DMS153 treated with DMSO at 0.1 percent for 48 hours (cell line): ENCODE data around the gene GPR42.

Source experiments
- DNase-seq: peaks from one replicate; lab custom pipeline; 2025; ENCODE audit not compliant: unreplicated experiment; lab: John Stamatoyannopoulos, UW

Gene GPR42, protein sequence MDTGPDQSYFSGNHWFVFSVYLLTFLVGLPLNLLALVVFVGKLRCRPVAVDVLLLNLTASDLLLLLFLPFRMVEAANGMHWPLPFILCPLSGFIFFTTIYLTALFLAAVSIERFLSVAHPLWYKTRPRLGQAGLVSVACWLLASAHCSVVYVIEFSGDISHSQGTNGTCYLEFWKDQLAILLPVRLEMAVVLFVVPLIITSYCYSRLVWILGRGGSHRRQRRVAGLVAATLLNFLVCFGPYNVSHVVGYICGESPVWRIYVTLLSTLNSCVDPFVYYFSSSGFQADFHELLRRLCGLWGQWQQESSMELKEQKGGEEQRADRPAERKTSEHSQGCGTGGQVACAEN

DNA sequence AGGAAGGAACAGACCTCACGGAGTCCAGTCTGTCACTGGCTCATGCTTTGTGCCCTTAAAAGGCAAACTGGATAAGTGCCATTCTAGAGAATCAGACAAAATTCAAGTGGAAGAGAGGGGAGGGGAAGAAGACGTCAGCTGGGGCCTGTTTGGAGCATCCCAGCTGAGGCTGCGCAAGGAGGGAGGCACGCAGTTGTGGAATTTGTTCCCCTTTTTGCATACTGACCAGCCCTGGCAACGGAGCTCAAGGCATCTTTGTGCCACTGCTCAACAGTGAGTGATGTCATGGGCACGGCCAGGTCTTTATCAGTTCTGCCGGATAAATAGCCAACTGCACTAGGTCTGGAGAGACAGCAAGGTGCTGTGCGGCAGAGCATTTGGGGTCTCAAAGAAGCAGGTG lies at the start of gene GPR42:
Gene GPR42, plus strand, starts transcription at position 347 of the 400 bp plus-strand sequence. CDS start 292 bp downstream, outside the sequence.
- DNase-seq = no peak

DNA sequence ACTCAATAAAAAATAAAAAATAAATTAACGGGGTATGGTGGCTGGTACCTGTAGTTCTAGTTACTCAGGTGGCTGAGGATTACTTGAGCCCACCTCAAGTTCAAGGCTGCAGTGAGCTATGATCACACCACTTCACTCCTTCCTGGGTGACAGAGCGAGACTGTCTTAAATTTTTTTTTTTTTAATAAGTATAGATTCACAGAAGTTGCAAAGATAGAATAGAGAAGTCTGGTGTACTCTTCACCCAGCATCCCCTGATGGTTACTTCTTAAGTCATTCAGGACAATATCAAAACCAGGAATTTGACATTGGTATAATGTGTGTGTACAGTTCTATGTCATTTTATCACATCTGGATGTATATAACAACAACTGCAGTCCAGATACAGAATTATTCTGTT lies 49.6 kb upstream of the GPR42 start:
- DNase-seq = no peak

DNA sequence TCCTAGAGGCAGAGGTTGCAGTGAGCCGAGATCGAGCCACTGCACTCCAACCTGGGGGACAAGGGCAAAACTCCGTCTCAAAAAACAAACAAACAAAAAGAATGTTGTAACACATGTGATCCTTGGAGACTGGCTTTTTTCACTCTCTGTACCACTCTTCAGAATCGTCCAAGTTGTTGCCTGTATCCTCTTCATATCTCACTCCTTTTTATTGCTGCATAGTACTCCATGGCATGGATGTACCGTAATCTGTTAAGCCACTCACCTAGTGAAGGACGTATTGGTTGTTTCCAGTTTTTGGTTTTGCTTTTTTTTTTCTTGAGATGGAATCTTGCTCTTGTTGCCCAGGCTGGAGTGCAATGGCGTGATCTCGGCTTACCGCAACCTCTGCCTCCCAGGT lies 48.9 kb upstream of the GPR42 start:
- no peak for DNase-seq

DNA sequence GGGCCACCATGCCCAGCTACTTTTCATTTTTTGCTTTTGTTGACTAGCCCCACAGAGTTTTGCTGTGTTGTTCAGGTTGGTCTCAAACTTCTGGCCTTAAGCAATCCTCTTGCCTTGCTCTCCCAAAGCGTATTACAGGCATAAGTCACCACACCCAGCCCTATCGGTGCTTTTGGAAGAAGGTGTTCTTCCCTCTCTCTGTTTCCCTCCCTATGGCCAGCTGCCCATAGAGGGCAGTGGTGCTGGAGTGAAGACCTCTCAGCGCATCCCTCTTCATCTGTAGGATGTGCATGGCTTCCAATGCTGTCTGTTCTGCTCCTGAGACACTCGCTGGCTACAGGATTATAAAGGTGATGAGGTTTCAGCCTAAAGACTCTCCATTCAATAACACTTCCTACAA lies 43.2 kb upstream of the GPR42 start:
- no peak for DNase-seq

DNA sequence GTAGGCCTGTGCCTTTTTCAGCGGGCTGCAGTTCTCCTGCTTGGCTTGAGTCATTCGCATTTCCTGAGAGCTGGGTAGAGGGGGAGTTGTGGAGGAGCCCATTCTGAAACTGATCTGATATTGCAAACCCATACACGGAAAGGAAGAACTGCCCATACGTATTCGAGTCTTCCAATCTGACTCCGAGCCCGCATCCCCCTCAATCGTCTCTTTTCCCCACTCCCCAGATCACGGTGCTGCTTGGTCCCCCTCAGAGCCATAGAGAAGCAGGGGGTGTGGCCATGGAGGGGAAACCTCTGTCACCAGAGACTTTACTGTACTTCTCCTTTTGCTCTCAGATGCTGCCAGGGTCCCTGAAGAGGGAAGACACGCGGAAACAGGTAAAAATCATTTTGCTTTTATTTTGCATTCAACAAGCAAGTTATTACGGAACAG lies 42.0 kb upstream of the GPR42 start, which contains the start of gene CD22:
Gene CD22, plus strand, starts transcription at position 337 of the 435 bp plus-strand sequence. CDS start 2,854 bp downstream, outside the sequence.
- DNase-seq = no peak

DNA sequence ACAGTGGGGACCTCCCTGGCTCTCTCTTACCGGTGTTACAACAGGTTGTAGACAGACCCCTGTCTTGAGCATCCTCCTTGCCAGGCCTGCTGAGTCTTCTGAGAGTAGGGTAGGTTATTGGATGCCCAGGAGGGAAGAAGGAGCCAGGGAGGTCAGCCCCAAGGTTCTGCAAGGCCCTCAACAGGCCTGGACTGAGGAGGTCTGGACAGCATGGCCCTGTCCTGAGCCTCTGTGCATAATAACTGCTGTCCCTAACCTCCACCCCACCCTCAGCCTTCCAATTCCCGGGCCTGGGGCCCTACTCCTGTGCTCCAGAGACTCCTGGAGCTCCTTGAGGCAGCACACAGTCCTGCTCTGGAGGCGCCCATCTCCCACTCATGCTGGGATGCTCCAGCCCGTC lies 41.5 kb upstream of the GPR42 start:
- no peak for DNase-seq

DNA sequence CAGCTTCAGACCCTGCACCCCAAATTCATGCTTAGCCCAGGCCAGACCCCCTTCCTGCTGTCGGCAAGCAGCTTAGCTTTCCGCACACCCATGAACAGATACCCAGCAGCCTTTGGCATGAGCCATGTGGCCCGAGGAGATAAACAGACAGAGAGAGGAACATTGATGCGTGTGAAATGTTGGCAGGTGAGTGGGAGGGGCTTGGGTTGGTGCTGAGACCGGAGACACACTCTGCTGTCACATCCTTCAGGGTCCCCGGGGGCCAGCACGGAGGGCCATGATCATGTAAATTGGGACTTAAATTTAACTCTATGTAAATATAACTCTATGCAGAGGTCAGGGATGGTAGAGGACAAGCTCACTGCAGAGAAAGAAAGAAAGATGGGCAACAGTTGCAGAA lies 40.4 kb upstream of the GPR42 start:
- no peak for DNase-seq

DNA sequence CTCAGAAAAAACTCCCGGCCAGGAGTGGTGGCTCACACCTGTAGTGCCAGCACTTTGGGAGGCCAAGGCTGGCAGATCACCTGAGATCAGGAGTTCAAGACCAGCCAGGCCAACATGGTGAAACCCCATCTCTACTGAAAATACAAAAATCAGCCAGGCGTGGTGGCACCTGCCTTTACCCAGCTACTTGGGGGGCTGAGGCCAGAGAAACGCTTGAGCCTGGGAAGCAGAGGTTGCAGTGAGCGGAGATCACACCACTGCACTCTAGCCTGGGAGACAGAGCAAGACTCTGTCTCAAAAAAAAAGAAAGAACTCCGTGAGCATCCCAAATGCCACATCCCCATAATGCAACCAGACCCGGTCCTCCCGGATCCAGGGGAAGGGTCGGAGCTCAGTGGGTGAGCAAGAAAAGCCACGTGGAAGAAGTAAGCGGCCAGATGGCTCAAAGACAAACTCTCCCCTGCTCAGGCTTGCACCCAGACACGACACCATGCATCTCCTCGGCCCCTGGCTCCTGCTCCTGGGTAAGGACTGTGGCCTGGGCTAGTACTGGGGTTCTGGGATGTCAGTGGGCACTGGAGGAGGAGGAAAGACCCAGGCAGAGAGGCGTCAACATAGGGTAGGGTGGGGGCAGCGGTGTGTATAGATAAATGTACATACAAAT lies 39.2 kb upstream of the GPR42 start:
- no peak for DNase-seq

DNA sequence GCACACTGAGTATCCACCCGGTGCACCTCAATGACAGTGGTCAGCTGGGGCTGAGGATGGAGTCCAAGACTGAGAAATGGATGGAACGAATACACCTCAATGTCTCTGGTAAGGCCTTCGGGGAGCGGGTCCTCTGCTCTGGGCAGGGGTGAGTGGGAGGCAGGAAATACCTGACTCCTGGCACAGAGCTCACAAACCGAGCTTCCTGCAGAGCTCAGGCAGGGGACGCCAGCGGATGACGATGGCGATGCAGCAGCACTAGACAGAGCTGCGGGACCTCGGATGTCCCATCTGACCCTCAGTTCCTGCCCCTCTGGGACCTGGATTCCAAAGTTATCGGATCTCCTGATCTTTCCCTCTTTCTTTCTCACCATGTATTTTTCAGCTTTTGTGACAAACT lies 38.1 kb upstream of the GPR42 start:
- DNase-seq = no peak

DNA sequence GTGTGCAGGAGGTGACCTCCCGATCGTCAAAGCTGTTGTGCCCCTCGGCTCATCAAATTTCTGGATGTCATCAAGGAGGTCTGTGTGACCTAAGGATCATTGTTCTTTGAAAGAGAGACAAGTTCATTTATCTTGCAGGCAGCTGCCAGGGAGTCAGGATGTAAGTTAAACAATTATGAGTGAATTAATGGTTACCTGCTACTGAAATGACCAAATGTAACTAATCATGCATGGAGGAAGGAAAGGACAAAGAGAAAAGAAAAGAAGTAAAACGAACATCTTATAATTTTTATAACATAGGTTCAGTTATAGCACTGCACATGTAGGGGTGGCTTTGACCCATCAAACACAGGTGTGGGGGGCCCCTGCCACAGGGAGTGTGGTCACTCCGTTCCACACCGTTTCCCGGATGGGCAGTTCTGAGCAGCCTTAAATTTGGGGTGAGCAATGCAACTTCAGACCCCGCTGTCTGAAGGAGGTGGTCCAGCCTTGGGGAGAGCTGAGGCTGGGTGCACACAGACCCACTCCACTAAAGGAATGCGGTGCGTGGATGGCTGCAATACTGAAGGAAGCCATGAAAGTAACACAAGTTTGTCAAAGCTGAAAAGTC lies 36.6 kb upstream of the GPR42 start:
- DNase-seq = no peak

DNA sequence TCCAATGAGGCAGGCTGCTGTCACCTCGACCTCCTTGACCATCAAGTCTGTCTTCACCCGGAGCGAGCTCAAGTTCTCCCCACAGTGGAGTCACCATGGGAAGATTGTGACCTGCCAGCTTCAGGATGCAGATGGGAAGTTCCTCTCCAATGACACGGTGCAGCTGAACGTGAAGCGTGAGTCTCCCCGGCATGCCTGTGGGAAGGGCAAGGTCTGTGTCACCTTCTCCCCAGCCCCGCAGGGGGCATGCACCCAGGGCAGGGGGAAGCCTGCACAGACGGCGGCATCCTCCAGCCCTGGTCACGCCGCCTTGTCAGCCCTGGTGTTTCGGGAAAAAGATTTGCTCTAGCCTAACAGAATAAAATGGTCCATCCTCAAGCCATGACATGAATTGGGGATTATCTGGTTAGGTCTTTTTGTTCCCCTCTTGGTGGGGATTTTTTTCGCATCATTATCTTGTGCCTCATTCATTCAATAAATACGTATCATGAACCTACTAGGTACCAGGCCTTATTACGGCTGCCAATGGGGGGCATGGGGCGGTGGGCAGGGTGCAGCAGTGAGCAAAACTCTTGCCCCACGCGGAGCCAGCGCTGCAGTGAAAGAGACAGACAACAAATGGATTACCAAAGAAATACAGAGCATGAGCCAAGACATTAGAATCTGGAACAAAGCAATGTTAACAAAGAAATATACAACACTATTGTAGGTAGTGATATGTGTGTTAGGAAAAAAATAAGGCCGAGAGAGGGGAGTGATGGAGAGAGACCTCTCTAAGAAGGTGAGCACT lies 34.5 kb upstream of the GPR42 start:
- no peak for DNase-seq

DNA sequence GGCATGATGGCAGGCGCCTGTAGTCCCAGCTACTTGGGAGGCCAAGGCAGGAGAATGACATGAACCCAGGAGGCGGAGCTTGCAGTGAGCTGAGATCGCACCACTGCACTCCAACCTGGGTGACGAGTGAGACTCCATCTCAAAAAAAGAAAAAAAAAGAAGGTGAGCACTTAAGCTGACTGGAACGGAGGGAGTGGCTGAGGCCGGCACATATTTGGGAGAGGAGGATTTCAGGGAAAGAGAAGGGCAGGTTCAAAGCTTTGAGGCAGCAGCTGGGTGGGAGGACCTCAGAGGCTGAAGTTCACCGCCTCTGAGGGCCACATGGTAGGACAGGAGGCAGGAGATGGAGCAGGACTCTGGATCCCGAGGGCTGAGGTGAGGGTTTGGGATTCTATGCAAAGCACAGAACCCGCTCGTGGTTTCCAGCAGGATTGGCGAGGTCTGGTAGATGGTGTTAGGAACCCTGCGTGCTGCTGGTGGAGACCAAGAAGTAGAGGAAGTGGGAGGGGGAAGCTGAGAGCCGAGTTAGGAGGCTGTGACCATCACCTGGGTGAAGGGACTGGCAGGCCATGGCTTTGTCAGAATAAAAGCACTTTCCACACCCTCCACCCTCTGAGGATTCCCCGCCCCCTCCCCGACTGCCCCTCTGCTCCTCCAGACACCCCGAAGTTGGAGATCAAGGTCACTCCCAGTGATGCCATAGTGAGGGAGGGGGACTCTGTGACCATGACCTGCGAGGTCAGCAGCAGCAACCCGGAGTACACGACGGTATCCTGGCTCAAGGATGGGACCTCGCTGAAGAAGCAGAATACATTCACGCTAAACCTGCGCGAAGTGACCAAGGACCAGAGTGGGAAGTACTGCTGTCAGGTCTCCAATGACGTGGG lies 33.5 kb upstream of the GPR42 start:
- no peak for DNase-seq

DNA sequence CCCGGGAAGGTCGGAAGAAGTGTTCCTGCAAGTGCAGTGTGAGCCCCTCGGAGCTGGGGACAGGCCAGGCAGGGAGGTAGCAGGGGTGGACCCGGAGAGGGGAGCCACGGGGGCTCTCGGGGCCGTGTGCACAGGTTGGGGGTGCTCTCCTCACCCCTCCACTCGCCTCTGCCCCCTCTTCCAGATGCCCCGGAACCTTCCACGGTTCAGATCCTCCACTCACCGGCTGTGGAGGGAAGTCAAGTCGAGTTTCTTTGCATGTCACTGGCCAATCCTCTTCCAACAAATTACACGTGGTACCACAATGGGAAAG lies 32.9 kb upstream of the GPR42 start:
- DNase-seq = no peak

DNA sequence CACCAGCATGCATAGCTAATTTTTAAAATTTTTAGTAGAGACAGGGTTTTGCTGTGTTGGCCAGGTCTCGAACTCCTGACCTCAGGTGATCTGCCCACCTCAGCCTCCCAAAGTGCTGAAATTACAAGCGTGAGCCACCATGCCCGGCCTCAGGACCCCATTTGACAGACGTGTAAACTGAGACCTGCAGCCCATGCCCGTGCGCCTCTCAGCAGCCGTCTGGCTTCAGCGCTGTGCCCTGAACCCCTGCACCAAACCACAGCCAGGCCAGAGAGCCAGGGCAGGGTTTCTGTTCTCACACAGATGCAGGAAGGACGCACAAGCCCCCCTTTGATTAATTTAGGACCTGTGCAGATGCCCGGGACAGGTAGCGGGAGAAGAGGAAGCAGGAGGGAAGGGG lies 30.4 kb upstream of the GPR42 start:
- no peak for DNase-seq

DNA sequence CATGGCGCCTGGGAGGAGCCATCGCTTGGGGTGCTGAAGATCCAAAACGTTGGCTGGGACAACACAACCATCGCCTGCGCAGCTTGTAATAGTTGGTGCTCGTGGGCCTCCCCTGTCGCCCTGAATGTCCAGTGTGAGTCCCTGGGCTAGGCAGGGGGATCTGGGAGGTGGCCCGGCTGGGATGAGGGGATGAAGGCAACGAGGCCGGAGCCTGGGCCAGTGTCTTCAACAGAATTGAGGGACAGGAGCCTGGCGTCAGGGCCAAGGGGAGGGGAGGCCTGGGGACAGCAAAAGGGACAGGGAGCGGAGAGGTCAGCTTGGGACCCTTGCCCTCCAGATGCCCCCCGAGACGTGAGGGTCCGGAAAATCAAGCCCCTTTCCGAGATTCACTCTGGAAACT lies 29.9 kb upstream of the GPR42 start:
- no peak for DNase-seq

DNA sequence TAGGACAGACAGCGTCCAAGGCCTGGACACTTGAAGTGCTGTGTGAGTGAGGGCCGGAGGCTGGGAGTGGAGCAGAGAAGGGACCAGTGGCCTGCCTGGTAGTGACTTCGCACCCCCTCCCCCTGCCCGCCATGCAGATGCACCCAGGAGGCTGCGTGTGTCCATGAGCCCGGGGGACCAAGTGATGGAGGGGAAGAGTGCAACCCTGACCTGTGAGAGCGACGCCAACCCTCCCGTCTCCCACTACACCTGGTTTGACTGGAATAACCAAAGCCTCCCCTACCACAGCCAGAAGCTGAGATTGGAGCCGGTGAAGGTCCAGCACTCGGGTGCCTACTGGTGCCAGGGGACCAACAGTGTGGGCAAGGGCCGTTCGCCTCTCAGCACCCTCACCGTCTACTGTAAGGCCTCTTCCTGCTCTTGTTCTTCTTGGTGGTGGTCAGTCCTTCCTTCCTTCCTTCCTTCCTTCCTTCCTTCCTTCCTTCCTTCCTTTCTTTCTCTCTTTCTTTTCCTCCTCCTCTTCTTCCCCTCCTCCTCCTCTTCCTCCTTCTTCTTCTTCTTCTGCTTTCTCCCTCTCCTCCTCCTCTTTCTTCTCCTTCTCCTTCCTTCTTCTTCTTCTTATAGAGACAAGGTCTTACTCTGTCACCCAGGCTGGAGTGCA lies 29.2 kb upstream of the GPR42 start:
- DNase-seq = no peak

DNA sequence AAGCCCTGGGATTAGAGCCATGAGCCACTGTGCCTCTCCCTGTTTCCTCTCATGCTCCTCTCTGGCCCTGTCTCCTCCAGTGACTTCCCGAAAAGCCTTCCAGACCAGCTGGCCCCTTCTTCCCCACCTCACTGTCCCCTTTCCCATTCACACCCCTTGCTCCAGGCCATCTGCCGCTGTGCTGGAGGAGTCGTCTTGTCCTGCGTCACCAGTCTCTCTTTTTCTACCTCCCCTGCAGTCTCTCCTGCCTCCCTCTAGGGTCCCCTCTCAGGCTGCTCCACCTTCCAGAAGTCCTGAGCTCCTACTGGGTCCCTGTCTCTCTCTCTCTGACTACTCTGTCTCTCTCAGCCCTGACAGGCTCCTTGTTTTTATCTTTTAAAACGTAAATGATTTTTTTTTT lies 28.4 kb upstream of the GPR42 start:
- DNase-seq = no peak

DNA sequence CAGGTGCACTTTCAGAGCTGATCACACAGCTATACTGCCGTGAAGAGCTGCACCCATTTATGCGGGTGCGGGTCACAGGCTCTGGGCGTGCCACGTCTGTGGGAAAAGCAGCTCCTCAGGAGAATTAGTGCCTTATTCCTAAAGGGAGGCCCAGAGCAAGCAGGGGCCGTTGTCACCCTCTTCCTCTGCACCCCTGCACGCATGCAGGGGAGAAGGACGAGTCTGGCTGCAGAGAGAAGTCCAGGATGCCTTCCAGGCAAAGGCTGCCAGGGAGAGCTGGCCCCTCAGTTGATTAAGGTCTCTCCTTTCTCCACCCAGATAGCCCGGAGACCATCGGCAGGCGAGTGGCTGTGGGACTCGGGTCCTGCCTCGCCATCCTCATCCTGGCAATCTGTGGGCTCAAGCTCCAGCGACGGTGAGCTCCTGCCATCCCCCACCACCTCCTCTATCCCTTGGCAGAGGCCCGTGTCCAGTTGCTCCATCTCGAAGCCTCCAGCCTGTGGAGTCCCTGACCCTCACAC lies 26.3 kb upstream of the GPR42 start:
- no peak for DNase-seq

DNA sequence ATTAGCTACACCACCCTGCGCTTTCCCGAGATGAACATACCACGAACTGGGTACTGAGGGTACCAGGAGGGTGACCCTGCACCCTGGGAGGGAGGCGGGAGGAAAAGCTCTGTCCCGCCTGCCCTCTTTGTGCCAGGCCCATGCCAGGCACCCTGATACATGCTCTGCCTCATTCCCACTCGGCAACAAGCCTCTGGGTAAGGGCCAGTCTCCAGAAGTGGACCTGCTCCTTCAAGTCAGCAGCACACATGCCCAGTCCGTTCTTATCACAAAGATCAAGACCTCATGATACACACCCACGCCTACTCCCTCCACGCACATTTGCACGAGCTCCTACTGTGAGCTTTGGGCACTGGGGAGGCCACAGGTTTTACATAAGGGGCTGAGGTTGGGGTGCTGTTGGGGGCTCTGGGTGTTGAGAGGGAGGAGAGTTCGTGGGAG lies 25.2 kb upstream of the GPR42 start:
- DNase-seq = no peak
